Nephron progenitor cell (in vitro differentiated cells): ENCODE data around the gene KPNA6.
A peak's percentile ranks its signal among the peaks of the same experiment; 100 is the strongest.

Source experiments
- DNase-seq: peaks from one replicate; pipeline ENCODE4 v3.0.0; 2021
- H3K27ac Mint-ChIP-seq: 2 replicates; pipeline ENCODE4 v1.8.0; 2021; ENCODE audit warnings: mild to moderate bottlenecking, moderate library complexity, mixed read lengths
- H3K27me3 Mint-ChIP-seq: 2 replicates; pipeline ENCODE4 v1.8.0; 2021; ENCODE audit warnings: mild to moderate bottlenecking, low read depth, mixed read lengths; ENCODE audit not compliant: poor library complexity
- H3K36me3 Mint-ChIP-seq: 2 replicates; pipeline ENCODE4 v1.8.0; 2021; ENCODE audit warnings: low read depth, mixed read lengths
- H3K4me1 Mint-ChIP-seq: 2 replicates; pipeline ENCODE4 v1.8.0; 2021; ENCODE audit warnings: mixed read lengths
- H3K4me3 Mint-ChIP-seq: 2 replicates; pipeline ENCODE4 v1.8.0; 2021; ENCODE audit warnings: mild to moderate bottlenecking, moderate library complexity, mixed read lengths
- H3K9me3 Mint-ChIP-seq: 2 replicates; pipeline ENCODE4 v1.8.0; 2021; ENCODE audit warnings: mild to moderate bottlenecking, moderate library complexity, mixed read lengths
- TF ChIP-seq, protein P1 (sequence below): fragments of 200-600 bp; sonication (generic); IDR thresholded peaks from 2 replicates; pipeline ENCODE4 v1.5.0; 2021; ENCODE audit warnings: antibody characterized with exemption

The KPNA6 gene

GRCh38 chr1:32179443-32180185 is 71.8 kb downstream of the KPNA6 start, which contains the start of gene TXLNA:
TSS of gene TXLNA (plus strand) at chr1:32179675. CDS start at chr1:32180346, 671 bp downstream.
- peaks cover 31% of the 10 kb centered on the region for H3K4me1 Mint-ChIP-seq
- peaks cover 53% of the 10 kb centered on the region for H3K36me3 Mint-ChIP-seq
- TF ChIP-seq, protein P1, sequence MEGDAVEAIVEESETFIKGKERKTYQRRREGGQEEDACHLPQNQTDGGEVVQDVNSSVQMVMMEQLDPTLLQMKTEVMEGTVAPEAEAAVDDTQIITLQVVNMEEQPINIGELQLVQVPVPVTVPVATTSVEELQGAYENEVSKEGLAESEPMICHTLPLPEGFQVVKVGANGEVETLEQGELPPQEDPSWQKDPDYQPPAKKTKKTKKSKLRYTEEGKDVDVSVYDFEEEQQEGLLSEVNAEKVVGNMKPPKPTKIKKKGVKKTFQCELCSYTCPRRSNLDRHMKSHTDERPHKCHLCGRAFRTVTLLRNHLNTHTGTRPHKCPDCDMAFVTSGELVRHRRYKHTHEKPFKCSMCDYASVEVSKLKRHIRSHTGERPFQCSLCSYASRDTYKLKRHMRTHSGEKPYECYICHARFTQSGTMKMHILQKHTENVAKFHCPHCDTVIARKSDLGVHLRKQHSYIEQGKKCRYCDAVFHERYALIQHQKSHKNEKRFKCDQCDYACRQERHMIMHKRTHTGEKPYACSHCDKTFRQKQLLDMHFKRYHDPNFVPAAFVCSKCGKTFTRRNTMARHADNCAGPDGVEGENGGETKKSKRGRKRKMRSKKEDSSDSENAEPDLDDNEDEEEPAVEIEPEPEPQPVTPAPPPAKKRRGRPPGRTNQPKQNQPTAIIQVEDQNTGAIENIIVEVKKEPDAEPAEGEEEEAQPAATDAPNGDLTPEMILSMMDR: no peak
- H3K27ac Mint-ChIP-seq: peak within 1 kb of the TSS; percentile 99
- peak within 1 kb of the TSS; percentile 94 for H3K4me3 Mint-ChIP-seq
- peak; percentile 88 for DNase-seq
- H3K27me3 Mint-ChIP-seq: no peaks in the 10 kb centered on the region
- H3K9me3 Mint-ChIP-seq: no peaks in the 10 kb centered on the region

GRCh38 chr1:32180186-32181060 is 72.6 kb downstream of the KPNA6 start:
- H3K4me1 Mint-ChIP-seq: peaks cover 31% of the 10 kb centered on the region
- H3K36me3 Mint-ChIP-seq: peaks cover 54% of the 10 kb centered on the region
- TF ChIP-seq, protein P1: no peak
- peak overlapping the region; percentile 99 for H3K27ac Mint-ChIP-seq
- DNase-seq: peak; percentile 56
- H3K9me3 Mint-ChIP-seq: no peaks in the 10 kb centered on the region
- H3K4me3 Mint-ChIP-seq: peak overlapping the region; percentile 94
- no peaks in the 10 kb centered on the region for H3K27me3 Mint-ChIP-seq

DNA sequence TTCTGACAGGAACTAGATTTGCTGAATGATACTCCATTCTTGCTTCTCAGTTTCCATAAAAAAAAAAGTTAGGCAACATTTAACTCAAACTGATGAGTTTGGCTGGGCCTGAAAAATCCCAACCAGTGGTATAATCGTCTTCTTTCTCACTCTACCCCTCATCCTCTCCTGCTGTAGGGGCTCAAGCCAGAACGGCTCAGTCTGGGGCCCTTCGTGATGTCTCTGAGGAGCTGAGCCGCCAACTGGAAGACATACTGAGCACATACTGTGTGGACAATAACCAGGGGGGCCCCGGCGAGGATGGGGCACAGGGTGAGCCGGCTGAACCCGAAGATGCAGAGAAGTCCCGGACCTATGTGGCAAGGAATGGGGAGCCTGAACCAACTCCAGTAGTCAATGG is 73.2 kb downstream of the KPNA6 start:
- Mint-ChIP-seq H3K27me3 (no peaks in the 10 kb centered on the region), H3K4me3 (peak overlapping the region; percentile 94), H3K9me3 (no peaks in the 10 kb centered on the region), H3K27ac (peak overlapping the region; percentile 77), H3K36me3 (peaks cover 57% of the 10 kb centered on the region), H3K4me1 (peaks cover 31% of the 10 kb centered on the region)
- TF ChIP-seq, protein P1: no peak
- no peak for DNase-seq

- H3K27me3 Mint-ChIP-seq: no peaks in the 10 kb centered on the region
- peak overlapping the region; percentile 94 for H3K4me3 Mint-ChIP-seq
- TF ChIP-seq, protein P1: no peak
- DNase-seq: no peak
- H3K4me1 Mint-ChIP-seq: peaks cover 36% of the 10 kb centered on the region
- peaks cover 58% of the 10 kb centered on the region for H3K36me3 Mint-ChIP-seq
- peak overlapping the region; percentile 77 for H3K27ac Mint-ChIP-seq
- H3K9me3 Mint-ChIP-seq: no peaks in the 10 kb centered on the region
Measured at GRCh38 chr1:32181563-32181962, 73.7 kb downstream of the KPNA6 start.

- TF ChIP-seq, protein P1: no peak
Measured at GRCh38 chr1:32182060-32182459, 74.2 kb downstream of the KPNA6 start.

More at GRCh38 chr1:32182060-32182459, 74.2 kb downstream of the KPNA6 start:
- Mint-ChIP-seq H3K4me1 (peaks cover 36% of the 10 kb centered on the region), H3K9me3 (no peaks in the 10 kb centered on the region), H3K36me3 (peaks cover 56% of the 10 kb centered on the region), H3K27ac (no peak overlapping the region), H3K4me3 (peak overlapping the region; percentile 5), H3K27me3 (no peaks in the 10 kb centered on the region)
- no peak for DNase-seq
